CD4-positive, alpha-beta T cell treated with Interleukin-6 for 4 hours (primary cell): ENCODE data around the gene SMAD4.
A peak's percentile ranks its signal among the peaks of the same experiment; 100 is the strongest.
"Not testable (repeated sequence)": the region's sequence is repeated elsewhere in the genome, so short reads cannot be mapped to it uniquely, and the experiment has no call there.

Experiments
- DNase-seq: peaks from one replicate; pipeline ENCODE4 v3.0.0-alpha.2; 2020; ENCODE audit warnings: mixed read lengths

SMAD4 gene

GRCh38 chr18:51029694-51030536, at the start of gene SMAD4:
SMAD4 (plus strand) TSS chr18:51030213; CDS start chr18:51047047, 16,834 bp downstream.
- peak; percentile 99 for DNase-seq

- DNase-seq: no peak
Observed at GRCh38 chr18:50981381-50981780, 48.6 kb upstream of the SMAD4 start.

- no peak for DNase-seq
Observed at GRCh38 chr18:50982086-50982801, 47.8 kb upstream of the SMAD4 start.

- no peak for DNase-seq
Observed at GRCh38 chr18:50982802-50983179, 47.2 kb upstream of the SMAD4 start.

- no peak for DNase-seq
Observed at GRCh38 chr18:50986360-50987087, 43.5 kb upstream of the SMAD4 start.

GRCh38 chr18:50987261-50987660, 42.8 kb upstream of the SMAD4 start:
- DNase-seq: no peak

- no peak for DNase-seq
Observed at GRCh38 chr18:50989711-50990110, 40.3 kb upstream of the SMAD4 start.

GRCh38 chr18:50992351-50992762, 37.7 kb upstream of the SMAD4 start:
- DNase-seq: no peak

GRCh38 chr18:50994031-50994430, 36.0 kb upstream of the SMAD4 start:
- no peak for DNase-seq

- not testable (repeated sequence) for DNase-seq
Observed at GRCh38 chr18:51003174-51003573, 26.8 kb upstream of the SMAD4 start.

- DNase-seq: no peak
Observed at GRCh38 chr18:51006061-51006818, 23.8 kb upstream of the SMAD4 start.

GRCh38 chr18:51006948-51007789, 22.8 kb upstream of the SMAD4 start:
- DNase-seq: no peak

- DNase-seq: no peak
Observed at GRCh38 chr18:51007790-51008139, 22.2 kb upstream of the SMAD4 start.

- no peak for DNase-seq
Observed at GRCh38 chr18:51009072-51009471, 20.9 kb upstream of the SMAD4 start.

- DNase-seq: no peak
Observed at GRCh38 chr18:51010218-51010617, 19.8 kb upstream of the SMAD4 start.

- DNase-seq: no peak
Observed at GRCh38 chr18:51011709-51012108, 18.3 kb upstream of the SMAD4 start.

GRCh38 chr18:51012441-51012840, 17.6 kb upstream of the SMAD4 start:
- no peak for DNase-seq

- DNase-seq: no peak
Observed at GRCh38 chr18:51013259-51013658, 16.8 kb upstream of the SMAD4 start.

- DNase-seq: no peak
Observed at GRCh38 chr18:51017140-51017879, 12.7 kb upstream of the SMAD4 start.

- no peak for DNase-seq
Observed at GRCh38 chr18:51020536-51020935, 9.5 kb upstream of the SMAD4 start.
